DOHH2 (cell line): ENCODE data around the gene LYRM2.

Experiments
- CTCF ChIP-seq: fragments of 200-600 bp; sonication (generic); IDR thresholded peaks from one replicate; pipeline ENCODE4 v1.5.1; 2014; ENCODE audit warnings: antibody characterized with exemption, mild to moderate bottlenecking, low read depth, low read length; ENCODE audit not compliant: poor library complexity, severe bottlenecking
- EZH2phosphoT487 ChIP-seq: fragments of 200-600 bp; sonication (generic); IDR thresholded peaks from 2 replicates; pipeline ENCODE4 v1.6.1; 2017; ENCODE audit warnings: borderline replicate concordance, mild to moderate bottlenecking, antibody characterized with exemption, low read length, moderate library complexity, mixed read lengths

- no peak for TF ChIP-seq CTCF
- TF ChIP-seq EZH2phosphoT487: no peak
These were observed 42.1 kb downstream of the LYRM2 start for GRCh38 chr6:89596484-89596883.
